Measurements from ENCODE around the gene FOXO3. TPM values are rescaled to one million over a fixed set of nuclear protein-coding genes. Genes with fewer than 3 reads are reported as not detected.

Gene FOXO3
- total and polyA plus RNA-seq, 2 of the 8 experiments (the other 6 are each of a cell fraction or from before 2014, with no cell fraction given): 13.1 to 19.3 TPM

- Histone ChIP-seq H2AFZ (ENCODE audit: low read length) (no peak overlapping the region), H2BK12ac (ENCODE audit: low read depth, low read length) (peak overlapping the region; percentile 11; the same call in 1 of the 2 replicates), H3K79me1 (ENCODE audit: low read depth, low read length) (no peaks in the 10 kb centered on the region), H3K14ac (ENCODE audit: insufficient read length) (no peak overlapping the region), H2BK120ac (replicated peaks; ENCODE audit: low read depth, low read length) (no peak overlapping the region), H4K5ac (ENCODE audit: insufficient read length, low read depth, low read length) (no peak overlapping the region), H3K18ac (ENCODE audit: extremely low read depth, low read length) (no peak overlapping the region), H3K36me3 (ENCODE audit: control insufficient read depth in 2 of 4, insufficient read depth in 4 of 4, low read length in 3 of 4) (no peaks in the 10 kb centered on the region), H3K23me2 (ENCODE audit: low read depth, low read length) (no peaks in the 10 kb centered on the region; the same call in 1 of the 2 replicates), H3K4me2 (ENCODE audit: insufficient read depth in 1 of 2, low read depth in 2 of 2, low read length in 2 of 2) (no peak overlapping the region), H3K4me1 (replicated peaks in 1 of 4; ENCODE audit: control insufficient read depth in 3 of 4, insufficient read depth in 4 of 4, low read length in 3 of 4) (peaks cover 0 to 8% (median 4%) of the 10 kb centered on the region in 4 experiments; a peak in 5 of 7 replicates), H3K23ac (ENCODE audit: insufficient read length) (no peak overlapping the region), H3K4me3 (ENCODE audit: extremely low read depth in 1 of 4, insufficient read depth in 2 of 4, low read depth in 3 of 4, low read length in 4 of 4) (no peak overlapping the region), H4K20me1 (replicated peaks in 1 of 2; ENCODE audit: control insufficient read depth in 1 of 2, insufficient read depth in 2 of 2, low read length in 2 of 2) (no peaks in the 10 kb centered on the region), H3K9ac (replicated peaks in 1 of 4; ENCODE audit: extremely low read depth in 1 of 4, low read depth in 3 of 4, low read length in 3 of 4) (no peak overlapping the region), H3K56ac (replicated peaks; ENCODE audit: insufficient read length, low read depth, low read length) (no peak overlapping the region), H3K79me2 (ENCODE audit: control insufficient read depth in 1 of 2, insufficient read depth in 2 of 2, low read length in 2 of 2) (no peaks in the 10 kb centered on the region), H3K27me3 (replicated peaks in 1 of 4; ENCODE audit: control insufficient read depth in 3 of 4, extremely low read depth in 1 of 4, insufficient read depth in 3 of 4, low read length in 3 of 4) (no peaks in the 10 kb centered on the region), H3K27ac (ENCODE audit: low read depth, low read length) (no peak overlapping the region), H2BK20ac (ENCODE audit: low read length) (no peak overlapping the region), H2BK5ac (ENCODE audit: low read depth, low read length) (no peak overlapping the region), H4K8ac (ENCODE audit: extremely low read depth, insufficient read depth, low read length) (no peak overlapping the region), H4K91ac (replicated peaks; ENCODE audit: insufficient read length, low read length) (no peak overlapping the region), H2AK5ac (ENCODE audit: low read depth, low read length) (no peak overlapping the region; the same call in 1 of the 2 replicates), H3K4ac (replicated peaks; ENCODE audit: insufficient read length, low read depth, low read length) (no peak overlapping the region), H3K9me3 (ENCODE audit: insufficient read depth in 2 of 2, low read depth in 1 of 2, low read length in 1 of 2) (no peaks in the 10 kb centered on the region), H2BK15ac (ENCODE audit: low read length) (no peak overlapping the region)
- TF ChIP-seq PHF8 (conservative IDR thresholded peaks at IDR 0.05; ENCODE audit: low read depth, low read length) (no peak), TAF7 (optimal IDR thresholded peaks at IDR 0.05; ENCODE audit: borderline replicate concordance, low read depth, low read length) (no peak), CHD2 (IDR thresholded peaks at IDR 0.05; ENCODE audit: low read length) (no peak), GTF2F1 (IDR thresholded peaks at IDR 0.05; ENCODE audit: borderline replicate concordance, low read depth, low read length) (no peak), RFX5 (IDR thresholded peaks at IDR 0.05; ENCODE audit: borderline replicate concordance, low read depth, low read length) (no peak), TAF1 (IDR thresholded peaks at IDR 0.05; ENCODE audit: low read depth, low read length) (no peak), BACH1 (IDR thresholded peaks at IDR 0.05; ENCODE audit: low read length) (no peak), EZH2 (IDR thresholded peaks at IDR 0.05; ENCODE audit: low read depth, low read length, severe bottlenecking) (no peak), KDM5A (IDR thresholded peaks at IDR 0.05; ENCODE audit: low read length) (no peak), USF2 (IDR thresholded peaks at IDR 0.05; ENCODE audit: low read length) (no peak), CTCF (IDR thresholded peaks at IDR 0.05; ENCODE audit: control extremely low read depth in 1 of 3, insufficient read depth in 1 of 3, low read depth in 1 of 3, low read length in 3 of 3) (no peak)
- 86% methylated on average over 7 of the region's 7 CpGs; no CpG with 5 or more reads in 1 of the 2 experiments for WGBS, 2 experiments (ENCODE audit: extremely low coverage in 1 of 2, insufficient coverage in 1 of 2, insufficient read length in 1 of 2, insufficient replicate concordance in 2 of 2, low coverage in 1 of 2, low lambda C conversion rate in 2 of 2, missing lambda C conversion rate in 1 of 2)
- DNase-seq (ENCODE audit: low read depth in 1 of 2, low spot score in 2 of 2): no peak
- ChIA-PET CTCF (ENCODE audit: partially characterized antibody) (no interaction called here), POLR2A (ENCODE audit: partially characterized antibody) (no interaction called here)
- FAIRE-seq: no peak
Observed at GRCh38 chr6:108710551-108710950, 149.8 kb downstream of the FOXO3 start.
